Stimulated activated CD4-positive, alpha-beta T cell treated with anti-CD3 and anti-CD28 coated beads, TNF-alpha, amount 100 ng/mL, for 24 hours (primary cell): ENCODE results near the gene PTGDS.
A peak's percentile ranks its signal among the peaks of the same experiment; 100 is the strongest.

Experiments used
- DNase-seq, 3 experiments: peaks; one replicate each; pipeline ENCODE4 v3.0.0-alpha.2; 2020; ENCODE audit warnings: low read depth in 3 of 3

The PTGDS gene

DNA sequence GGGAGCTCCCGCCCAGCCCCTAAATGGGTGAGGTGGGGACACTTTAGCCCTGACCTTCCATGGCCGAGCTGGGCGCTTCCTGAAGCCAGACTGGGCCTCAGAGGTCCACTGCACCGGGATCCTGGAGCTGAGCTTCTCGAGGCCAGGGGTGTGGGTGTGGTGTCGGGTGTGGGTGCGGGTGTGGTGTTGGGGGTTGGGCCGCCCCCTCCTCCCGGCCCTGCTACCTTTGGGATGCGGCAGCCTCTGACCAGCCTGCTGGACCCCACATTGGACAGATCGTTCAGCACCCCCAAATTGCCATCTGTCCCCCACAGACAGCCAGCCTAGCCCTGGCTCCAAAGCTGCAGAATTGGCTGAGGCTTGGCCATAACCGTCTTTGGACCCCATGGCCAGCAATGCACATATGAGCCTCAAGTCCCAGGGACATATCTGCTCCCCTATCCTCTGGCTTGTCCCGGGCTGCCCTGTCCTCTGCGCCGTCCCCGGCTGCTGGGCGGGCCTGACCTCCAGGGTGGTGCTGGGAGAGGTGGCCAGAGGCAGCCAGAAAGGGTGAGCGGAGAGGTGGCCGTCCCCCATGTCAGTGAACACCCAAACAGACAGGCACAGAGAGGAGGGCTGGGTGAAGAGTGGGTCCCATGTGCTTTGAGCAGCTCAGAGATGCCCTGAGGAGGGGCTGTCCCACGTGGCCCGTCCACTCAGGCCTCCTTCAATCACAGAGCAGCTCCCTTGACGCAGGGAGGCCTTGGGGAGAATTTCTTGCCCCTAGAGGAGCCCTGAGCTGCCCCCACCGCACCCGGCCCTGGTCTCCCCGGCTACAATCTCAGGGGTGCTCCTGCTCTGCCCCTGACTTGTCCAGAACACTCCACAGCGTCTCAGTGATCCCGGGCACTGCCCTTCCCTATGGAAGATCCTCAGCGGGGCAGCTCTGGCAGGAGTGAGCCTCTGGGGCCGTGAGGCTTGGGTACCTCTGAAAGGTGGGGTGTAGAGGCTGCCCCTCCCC, 3.4 kb upstream of the PTGDS start:
- no peak for DNase-seq

GRCh38 chr9:136974817-136975535, 2.3 kb upstream of the PTGDS start:
- no peak for DNase-seq

DNA sequence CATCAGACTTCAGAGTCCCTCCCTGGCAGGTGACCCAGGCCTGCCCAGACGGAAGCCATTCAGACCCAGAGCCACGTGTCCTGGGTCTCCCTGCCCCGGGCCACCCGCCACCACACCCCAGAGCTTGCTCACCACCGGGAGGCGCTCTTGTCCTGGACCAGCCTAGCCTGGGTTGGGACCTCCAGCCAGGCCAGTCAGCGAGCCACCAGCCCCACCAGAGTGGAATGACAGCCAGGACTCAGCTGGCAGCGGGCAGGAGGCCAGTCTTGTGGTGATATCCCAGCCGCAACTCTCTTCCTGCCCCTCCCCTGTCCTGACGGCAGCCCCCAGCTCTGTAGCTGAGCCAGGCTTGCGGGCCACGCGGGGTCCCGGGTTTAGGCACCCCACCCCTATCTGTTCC, 1.7 kb upstream of the PTGDS start:
- no peak for DNase-seq

GRCh38 chr9:136977649-136978072, 357 bp downstream of the PTGDS start:
- DNase-seq: no peak

DNA sequence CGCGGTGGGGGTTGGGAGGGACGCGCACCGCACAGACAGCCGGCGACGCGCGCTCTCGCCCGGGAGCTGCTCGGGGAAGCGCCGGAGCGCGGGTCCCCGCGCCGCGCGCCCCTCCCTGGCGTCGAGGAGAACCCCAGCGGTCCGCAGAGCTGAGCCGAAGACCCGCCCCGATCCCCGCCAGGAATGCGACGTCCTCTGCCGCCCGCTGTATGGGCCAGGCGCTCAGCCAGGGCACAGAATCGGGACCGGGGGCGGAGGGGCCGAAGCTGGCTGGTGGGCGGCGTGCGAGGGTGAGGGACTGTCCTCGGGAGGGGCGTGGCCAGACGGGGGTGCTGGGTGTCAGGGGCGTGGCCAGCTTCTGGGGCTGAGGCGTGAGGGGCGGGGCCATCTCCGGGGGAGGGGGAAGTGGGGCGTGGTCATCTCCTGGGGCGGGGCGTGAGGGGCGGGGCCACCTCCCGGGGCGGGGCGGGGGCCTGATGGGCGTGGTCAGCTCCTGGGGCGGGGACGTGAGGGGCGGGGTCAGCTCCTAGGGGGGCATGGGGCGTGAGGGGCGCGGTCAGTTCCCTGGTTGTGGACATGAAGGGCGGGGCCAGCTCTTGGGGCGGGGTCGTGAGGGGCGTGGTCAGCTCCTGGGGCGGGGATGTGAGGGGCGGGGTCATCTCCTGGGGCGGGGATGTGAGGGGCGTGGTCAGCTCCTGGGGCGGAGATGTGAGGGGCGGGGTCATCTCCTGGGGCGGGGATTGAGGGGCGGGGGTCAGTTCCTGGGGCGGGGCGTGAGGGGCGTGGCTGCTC, 965 bp downstream of the PTGDS start:
- peak; percentile 40 to 60 (median 47) for DNase-seq

DNA sequence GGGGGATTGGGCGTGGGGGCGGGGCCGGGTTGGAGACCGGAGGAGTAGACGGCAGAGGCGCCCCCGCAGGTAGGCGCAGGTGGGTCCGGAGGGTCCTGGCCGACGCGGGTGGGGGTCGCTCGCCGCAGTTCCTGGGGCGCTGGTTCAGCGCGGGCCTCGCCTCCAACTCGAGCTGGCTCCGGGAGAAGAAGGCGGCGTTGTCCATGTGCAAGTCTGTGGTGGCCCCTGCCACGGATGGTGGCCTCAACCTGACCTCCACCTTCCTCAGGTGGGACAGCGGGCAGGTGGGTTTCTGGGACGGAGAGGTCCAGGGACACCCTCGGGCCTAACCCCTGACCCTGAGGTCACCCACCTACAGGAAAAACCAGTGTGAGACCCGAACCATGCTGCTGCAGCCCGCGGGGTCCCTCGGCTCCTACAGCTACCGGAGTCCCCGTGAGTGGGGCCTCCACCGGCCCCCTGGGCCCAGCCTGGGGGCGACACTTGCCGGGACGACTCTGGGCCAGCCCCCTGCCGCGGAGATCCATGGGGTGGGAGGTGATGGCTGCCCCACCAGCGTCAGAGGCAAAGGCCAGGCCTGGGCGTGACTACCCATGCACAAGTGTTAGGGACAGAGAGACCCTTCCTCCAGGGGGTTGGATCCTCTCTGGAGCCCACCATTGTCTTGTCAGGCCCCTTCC, 1.7 kb downstream of the PTGDS start:
- DNase-seq: no peak

GRCh38 chr9:136979769-136980587, 2.7 kb downstream of the PTGDS start:
- no peak for DNase-seq

DNA sequence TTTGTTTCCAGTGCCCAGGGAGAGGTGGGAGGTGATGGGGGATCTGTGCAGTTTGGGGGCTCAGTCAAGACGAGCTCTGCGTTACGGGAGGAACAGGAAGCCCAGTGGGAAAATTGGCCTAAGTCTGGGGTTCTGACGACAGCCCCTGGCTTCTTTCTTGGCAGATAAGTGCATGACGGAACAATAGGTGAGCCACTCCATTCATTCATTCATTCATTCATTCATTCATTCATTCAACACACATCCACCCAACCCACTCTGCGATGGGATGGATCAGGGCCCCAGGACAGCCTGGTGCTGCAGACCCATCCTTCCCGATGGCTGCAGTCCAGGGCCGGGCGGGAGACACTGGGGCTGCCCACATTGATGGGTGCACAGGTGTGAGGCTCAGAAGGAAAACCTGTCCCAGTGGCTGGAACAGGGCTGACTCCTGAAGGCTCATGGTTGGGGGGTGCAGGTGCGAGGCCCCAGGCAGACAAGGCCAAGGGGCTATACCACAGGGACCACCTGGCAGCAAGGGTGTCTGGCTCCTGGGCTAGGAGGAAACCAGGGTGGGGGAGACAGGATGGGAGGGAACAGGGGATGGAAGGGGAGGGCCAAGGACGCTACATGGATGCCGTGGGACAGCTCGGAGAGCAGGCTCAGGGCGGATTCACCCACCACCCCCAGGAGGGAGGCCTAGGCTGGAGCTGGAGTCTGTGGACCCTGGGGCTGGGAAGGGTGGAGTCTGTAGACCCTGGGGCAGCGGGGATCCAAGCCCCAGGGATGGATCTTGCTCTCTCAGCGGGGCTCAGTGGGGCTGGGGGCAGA, 3.6 kb downstream of the PTGDS start:
- no peak for DNase-seq

DNA sequence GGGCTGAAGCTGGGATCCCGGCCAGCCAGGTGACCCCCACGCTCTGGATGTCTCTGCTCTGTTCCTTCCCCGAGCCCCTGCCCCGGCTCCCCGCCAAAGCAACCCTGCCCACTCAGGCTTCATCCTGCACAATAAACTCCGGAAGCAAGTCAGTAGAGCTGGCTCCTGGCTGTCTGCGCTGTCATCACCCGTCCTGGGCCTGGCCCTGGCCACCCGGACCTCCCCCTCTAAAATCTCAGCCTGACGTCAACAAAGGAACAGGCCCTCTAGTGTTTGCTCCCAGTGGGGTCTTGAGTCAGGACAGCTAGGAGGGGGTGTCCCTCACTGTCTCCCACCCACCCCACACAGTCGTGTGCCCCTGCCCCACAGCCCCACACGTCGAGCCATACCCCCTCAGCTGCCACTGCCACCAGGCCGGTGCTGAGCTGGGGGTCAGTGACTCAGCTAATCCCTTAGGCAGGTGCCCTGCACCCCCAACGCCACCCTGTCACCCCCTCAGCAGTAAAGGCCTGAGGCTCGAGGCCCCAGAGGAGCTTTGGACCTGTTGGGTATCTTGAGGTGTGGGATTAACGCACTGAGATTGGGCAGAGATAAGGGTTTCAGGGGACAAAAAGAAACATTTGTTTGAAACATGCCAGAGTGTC, 4.4 kb downstream of the PTGDS start:
- DNase-seq: no peak

GRCh38 chr9:136982232-136983051, 5.1 kb downstream of the PTGDS start, which contains the start of gene LCNL1:
LCNL1 (plus strand) TSS chr9:136982993; CDS start chr9:136983587, 594 bp downstream.
- no peak for DNase-seq

DNA sequence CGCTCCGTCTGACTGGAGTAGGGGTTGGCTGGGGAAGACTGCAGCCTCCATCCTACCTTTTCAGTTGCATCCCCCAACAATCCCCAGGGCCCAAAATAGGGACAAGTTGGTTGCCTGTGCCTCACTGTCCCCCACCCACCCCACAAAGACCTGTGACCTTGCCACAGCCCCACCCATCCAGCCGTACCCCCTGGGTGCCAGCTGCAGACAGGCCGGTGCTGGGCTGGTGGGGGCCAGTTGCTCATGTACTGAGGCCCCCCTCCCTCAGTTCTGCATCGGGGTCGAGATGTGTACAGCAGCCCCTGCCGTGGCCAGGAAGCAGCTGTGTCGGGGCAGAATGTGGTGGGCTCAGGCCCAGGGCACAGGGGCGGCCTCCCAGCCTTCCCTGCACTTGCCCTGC, 5.9 kb downstream of the PTGDS start:
- no peak for DNase-seq

- no peak for DNase-seq
These were observed 6.5 kb downstream of the PTGDS start for GRCh38 chr9:136983656-136984314.

GRCh38 chr9:136984464-136985026, 7.2 kb downstream of the PTGDS start:
- no peak for DNase-seq

GRCh38 chr9:136985027-136985602, 7.8 kb downstream of the PTGDS start:
- DNase-seq: no peak

DNA sequence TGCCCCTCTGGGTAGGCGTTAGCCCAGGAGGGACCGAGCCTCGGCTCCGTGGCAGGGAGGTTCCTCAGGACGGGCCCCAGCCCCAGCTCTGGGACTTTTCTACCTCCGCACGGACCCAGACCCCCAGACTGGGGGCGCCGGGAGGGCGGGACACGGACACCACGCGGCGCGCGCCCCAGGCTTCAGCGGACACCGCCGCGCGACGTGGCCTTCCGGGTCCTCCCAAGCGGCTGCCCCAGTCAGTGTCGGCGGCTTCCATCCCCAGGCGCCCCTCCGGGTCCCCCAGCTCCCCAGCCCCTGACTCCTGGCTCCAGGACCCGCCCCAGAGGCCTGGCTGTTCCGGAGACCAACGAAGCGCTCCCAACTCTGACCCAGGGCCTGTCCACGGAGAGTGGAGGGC, 8.5 kb downstream of the PTGDS start:
- no peak for DNase-seq

DNA sequence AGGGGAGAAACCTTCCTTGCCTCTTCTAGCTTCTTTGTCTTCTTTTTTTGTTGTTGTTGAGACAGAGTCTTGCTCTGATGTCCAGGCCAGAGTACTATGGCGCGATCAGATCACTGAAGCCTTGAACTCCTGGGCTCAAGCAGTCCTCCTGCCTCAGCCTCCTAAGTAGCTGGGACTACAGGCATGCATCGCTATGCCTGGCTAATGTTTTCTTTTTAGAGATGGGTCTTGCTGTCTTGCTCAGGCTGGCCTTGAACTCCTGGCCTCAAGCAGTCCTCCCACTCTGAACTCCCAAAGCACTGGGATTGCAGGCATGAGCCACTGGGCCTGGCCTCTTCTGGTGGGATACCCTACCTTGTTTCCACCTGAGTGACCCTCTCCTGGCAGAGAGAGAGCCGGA, 11.6 kb downstream of the PTGDS start:
- no peak for DNase-seq
